Heart left ventricle (tissue), 13 donors: ENCODE results near the gene HTT.

Experiments used
- CTCF ChIP-seq, 12 donors: fragments of 200-600 bp; sonication (generic) in 4 of 12; IDR thresholded peaks; one replicate each; pipeline versions ENCODE4 v1.5.0 to v1.8.0; 2018 to 2022; ENCODE audit warnings: antibody characterized with exemption in 12 of 12, mild to moderate bottlenecking in 5 of 12
- POLR2A ChIP-seq, 2 donors: fragments of 450-650 bp; IDR thresholded peaks; one replicate each; pipeline ENCODE4 v1.6.1; 2017; ENCODE audit warnings: antibody characterized with exemption in 2 of 2, mild to moderate bottlenecking in 2 of 2, moderate library complexity in 2 of 2
- donor health status: ischemic (EF 13 %, LVEDD 7.1; RV severe dilation, severe dysfunction).
- donor health status: DM: no; HTN: yes; CAD: no.
- donor health status: DM: no; HTN: no; CAD: no.
- donor health status: ischemic (EF 25% LVEDD 6.9; RV normal size, moderate dysfunction).
- donor health status: ischemic (EF 25% LVEDD 5.7; RV mildly dilated, moderate dysfunction).
- donor health status: ischemic (EF 35%, LVEDD 5.7; RV mildly dilated, moderate dysfunction).
- donor health status: nonischemic (EF 11% LVEDD 7.7; RV severe dilation, severe dysfunction).
- donor health status: DM: yes; HTN: yes; CAD: no.
- donor health status: PGD.
- donor health status: ischemic (EF 29% LVEDD 5.4; RV normal size, mild dysfunction).
- donor health status: nonischemic (EF 23%, LVEDD 6.1; RV moderate dilation, normal function).

GRCh38 chr4:3157366-3157765 lies 82.9 kb downstream of the HTT start:
- no peak for TF ChIP-seq CTCF (IDR thresholded peaks at IDR 0.05)
- TF ChIP-seq POLR2A (IDR thresholded peaks at IDR 0.05) = no peak
